ACC112 (cell line): ENCODE measurements around the gene OR5AC2.

Experiments used
- H2AFZ ChIP-seq: fragments of 200-600 bp; sonication (generic); one replicate; pipeline ENCODE4 v1.6.0; 2017; ENCODE audit warnings: antibody characterized with exemption, low read length; ENCODE audit not compliant: unreplicated experiment
- H3K27ac ChIP-seq: fragments of 200-600 bp; sonication (generic); 2 replicates; pipeline ENCODE4 v1.5.1; 2014; ENCODE audit warnings: low read depth, mild to moderate bottlenecking, antibody characterized with exemption, low read length, moderate library complexity
- H3K27me3 ChIP-seq: fragments of 200-600 bp; sonication (generic); 2 replicates; pipeline ENCODE4 v1.6.1; 2014; ENCODE audit warnings: mild to moderate bottlenecking, antibody characterized with exemption, low read length, moderate library complexity, mixed read lengths; ENCODE audit not compliant: insufficient read depth
- H3K36me3 ChIP-seq: fragments of 200-600 bp; sonication (generic); 2 replicates; pipeline ENCODE4 v1.6.1; 2016; ENCODE audit warnings: mild to moderate bottlenecking, antibody characterized with exemption, low read length, moderate library complexity, mixed read lengths; ENCODE audit not compliant: insufficient read depth
- H3K4me1 ChIP-seq: fragments of 200-600 bp; sonication (generic); one replicate; pipeline ENCODE4 v1.6.1; 2016; ENCODE audit warnings: low read length, mixed read lengths; ENCODE audit not compliant: insufficient read depth, unreplicated experiment, control insufficient read depth
- H3K4me3 ChIP-seq: fragments of 200-600 bp; sonication (generic); 2 replicates; pipeline ENCODE4 v1.5.1; 2014; ENCODE audit warnings: mild to moderate bottlenecking, low read depth, low read length
- H3K79me2 ChIP-seq: fragments of 200-600 bp; sonication (generic); one replicate; pipeline ENCODE4 v1.6.0; 2016; ENCODE audit warnings: low read length; ENCODE audit not compliant: control insufficient read depth, unreplicated experiment, insufficient read depth

The OR5AC2 gene

GRCh38 chr3:98136631-98137030 is 49.7 kb downstream of the OR5AC2 start:
- Histone ChIP-seq H3K36me3 (no peaks in the 10 kb centered on the region), H3K4me1 (no peaks in the 10 kb centered on the region), H3K79me2 (no peaks in the 10 kb centered on the region), H3K4me3 (no peak overlapping the region), H3K27me3 (no peaks in the 10 kb centered on the region), H3K27ac (no peak overlapping the region), H2AFZ (no peak overlapping the region)
